Measurements from ENCODE around the gene LDLRAP1.
"Not testable (repeated sequence)": the region's sequence is repeated elsewhere in the genome, so short reads cannot be mapped to it uniquely, and the experiment has no call there.

LDLRAP1 gene

DNA sequence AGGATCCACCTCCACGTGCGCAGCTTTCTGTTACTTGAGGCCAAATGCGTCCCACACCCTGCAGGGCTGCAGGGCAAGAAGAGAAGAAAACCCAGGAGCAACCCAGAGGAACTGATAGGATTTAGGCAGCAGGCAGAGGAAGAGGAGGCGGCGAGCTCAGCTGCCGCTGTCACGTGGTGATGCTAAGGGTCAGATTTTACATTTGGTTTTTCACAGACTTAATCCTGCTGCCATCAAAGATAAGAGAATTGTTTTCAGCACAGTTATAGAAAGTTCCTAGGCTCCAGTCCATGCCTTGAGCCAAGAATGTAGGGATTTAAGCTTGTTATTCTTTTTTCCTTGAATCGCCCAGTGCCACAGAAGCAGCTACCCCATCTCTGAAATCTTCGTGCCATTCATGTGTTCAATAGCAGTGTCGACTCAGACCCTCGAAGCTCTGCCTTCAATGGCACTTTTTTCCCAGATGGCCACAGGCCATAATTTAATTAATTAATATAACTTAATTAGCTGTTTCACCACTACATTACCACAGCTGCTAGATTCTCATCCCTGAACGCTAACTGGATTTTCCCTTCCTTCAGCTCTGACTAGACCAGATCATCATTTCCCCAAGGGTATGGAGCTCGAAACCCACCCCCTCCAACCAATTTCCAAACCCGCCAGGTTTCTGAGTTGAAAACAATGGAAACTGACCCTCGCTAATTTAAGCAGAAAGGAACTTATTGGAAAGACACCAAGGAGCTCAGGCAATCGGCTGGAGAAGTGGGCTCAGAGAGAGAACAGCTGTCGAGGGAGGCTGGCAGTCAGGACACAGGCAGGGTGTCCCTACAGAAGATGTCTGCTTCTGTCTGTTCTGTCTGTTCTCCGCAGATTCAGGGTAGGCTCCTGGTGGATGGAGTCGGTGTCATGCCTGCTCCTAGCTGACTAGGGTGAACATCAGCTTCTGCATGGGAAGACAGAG lies 36.2 kb downstream of the LDLRAP1 start:
- DNase-seq = no peak

DNA sequence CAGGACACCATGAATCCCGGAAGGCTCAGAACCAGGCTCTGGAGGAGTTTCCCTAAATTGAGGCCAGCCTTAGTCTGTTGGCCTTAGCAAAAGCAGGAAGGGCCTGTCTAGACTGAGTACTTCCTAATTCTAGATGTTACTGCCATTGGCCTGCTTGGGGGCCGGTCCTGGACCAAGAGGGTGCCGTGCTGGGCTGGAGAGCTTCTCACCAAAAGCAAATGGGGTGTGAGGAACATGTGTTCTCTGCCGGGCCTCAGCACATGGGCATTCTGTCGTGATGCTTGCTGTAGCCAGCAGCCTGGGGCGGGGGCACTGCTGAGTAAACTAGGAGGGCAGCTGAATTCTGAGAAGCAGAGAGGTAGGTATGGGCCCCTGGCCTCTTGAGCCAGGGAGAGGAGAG lies 37.5 kb downstream of the LDLRAP1 start:
- peak in 1 of 2 experiments; percentile 6 for DNase-seq

DNA sequence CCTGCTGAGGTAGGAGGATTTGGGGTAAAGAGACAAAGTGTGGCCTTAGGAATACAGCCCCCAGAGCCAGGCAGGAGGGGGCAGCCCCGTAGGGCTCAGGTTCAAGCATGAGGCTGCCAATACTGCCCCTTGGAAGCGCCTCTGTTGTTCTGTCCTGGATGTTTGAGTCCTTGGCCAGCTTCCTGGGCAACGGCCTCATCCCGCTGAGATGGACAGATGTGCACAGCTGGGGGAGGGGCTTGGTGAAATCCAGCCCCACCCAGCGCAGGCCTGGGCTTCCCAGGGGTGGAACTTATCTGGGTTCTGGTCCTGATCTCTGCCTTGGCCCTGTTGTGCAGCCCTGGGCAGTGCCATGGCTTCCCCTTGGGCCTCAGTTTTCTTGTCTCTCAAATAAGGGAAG lies 38.4 kb downstream of the LDLRAP1 start:
- DNase-seq = no peak

DNA sequence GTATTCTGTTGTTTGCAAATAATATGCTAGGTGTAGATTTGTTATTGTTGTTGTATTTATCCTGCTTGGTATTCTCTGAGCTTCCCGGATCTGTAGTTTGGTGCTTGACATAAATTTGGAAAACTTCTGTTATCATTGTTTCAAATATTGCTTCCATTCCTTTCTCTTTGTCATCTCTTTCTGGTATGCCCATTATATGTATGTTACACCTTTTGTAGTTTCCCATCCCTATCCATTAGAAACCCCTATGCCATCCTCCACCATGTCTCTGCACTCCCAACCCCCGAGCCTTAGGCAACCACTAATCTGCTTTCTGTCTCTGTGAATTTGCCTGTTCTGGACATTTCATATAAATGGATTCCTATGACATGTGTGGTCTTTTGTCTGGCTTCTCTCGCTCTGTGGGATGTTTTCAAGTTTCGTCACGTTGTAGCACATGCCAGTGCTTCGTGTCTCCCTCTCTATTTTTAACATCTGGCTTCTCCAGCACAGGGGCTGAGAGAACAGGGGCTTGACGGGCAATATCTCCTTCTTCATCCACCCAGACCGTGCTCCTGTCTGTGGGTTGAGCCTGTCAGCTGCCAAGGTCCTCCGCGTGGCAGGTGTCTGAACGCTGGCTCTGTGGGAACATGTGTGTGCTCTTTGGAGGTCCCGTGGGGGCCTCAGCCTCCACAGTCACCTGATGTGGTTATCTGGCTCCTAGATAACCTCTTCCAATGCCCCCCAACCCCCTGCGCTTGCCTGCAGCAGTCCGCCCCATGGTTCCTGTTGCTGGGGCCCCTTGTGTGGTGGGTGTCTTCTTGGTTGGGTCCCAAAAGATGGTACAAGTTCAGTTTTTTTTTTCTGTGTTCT lies 40.3 kb downstream of the LDLRAP1 start:
- no peak for DNase-seq

DNA sequence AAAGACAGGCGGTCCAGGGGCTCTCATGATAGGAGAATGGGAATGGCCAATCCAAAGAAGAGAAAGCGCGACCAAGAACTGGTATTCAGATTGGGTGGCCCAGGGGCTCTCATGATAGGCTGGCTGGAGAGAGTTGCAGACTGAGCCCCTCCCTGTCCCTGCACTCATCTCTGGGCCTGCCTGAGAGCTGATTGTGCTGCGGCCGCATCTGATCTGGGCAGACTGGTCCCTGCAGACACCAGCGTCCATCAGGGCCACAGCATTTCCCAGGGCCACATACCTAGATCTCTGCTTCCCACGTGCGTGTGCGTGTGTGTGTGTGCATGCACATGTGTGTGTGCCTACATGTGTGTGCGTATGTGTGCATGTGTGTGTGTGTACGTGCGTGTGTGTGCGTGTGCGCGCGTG lies 42.8 kb downstream of the LDLRAP1 start:
- no peak for DNase-seq

DNA sequence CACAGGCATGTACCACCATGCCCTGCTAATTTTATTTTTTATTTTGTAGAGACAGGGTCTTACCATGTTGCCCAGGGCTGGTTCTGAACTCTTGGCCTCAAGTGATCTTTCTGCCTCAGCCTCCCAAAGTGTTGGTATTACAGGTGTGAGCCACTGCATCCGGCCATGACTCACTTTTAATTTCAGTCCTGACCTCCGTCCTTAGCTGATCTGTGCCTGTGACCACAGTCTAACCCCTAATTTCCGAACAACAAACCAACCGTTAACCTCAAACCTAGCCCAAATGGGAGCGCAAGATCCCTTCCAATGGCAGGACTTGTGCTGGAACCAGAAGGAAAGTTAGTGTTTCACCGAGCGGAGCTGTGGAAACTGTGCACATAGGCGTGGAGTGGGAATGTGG lies 43.9 kb downstream of the LDLRAP1 start:
- DNase-seq = no peak

DNA sequence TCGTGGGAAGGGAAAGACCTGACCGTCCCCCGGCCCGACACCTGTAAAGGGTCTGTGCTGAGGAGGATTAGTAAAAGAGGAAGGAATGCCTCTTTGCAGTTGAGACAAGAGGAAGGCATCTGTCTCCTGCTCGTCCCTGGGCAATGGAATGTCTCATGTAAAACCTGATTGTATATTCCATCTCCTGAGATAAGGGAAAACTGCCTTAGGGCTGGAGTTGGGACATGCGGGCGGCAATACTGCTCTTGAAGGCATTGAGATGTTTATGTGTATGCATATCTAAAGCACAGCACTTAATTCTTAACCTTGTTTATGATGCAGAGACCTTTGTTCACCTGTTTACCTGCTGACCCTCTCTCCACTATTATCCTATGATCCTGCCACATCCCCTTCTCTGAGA lies 44.8 kb downstream of the LDLRAP1 start:
- DNase-seq = not testable (repeated sequence)

DNA sequence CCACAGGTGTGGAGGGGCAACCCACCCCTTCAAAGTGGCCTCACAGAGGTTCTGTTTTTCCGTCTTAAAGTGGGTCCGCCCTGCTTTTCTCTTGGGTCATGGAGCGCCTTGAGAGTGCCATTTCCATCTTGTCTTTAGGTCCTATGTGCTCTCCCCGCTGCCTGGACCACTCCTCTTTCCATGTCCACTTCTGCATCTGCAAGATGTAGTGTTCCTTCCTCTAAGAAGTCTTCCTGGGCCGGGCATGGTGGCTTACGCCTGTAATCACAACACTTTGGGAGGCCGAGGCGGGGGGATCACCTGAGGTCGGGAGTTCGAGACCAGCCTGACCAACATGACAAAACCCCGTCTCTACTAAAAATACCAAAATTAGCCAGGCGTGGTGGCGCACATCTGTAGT lies 45.4 kb downstream of the LDLRAP1 start:
- not testable (repeated sequence) for DNase-seq

DNA sequence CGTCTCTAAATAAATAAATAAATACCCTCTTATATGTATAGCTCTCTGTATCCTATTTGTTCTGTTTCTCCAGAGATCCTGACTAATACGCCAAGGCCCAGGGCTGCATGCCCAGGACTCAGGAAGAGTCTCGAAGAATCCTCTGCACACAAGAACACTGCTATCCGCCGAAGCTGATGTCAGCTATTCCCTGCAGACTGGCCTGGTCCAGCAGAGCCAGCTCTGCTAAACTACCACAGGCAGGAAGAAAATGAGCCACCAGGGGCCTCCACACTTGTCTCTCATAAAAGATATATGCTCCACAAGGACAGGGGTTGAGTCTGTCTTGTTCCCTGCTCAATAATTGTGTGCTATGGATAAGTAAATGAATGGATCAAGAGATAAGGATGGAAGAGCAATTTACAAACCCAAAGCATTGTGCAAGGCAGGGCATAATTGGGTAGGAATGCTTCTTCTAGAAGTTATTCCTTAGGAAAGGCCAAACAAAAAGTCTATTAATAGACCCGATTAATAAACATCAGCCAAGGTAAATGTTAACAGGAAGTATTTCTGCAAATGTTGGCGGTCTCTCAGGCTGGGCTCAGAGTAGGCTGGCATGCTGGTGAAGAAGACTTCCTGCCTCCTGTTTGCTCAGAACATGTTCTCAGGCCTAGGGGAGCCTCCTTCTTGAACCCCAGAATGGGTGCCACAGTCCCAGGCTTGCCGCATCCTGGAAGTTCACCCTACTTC lies 46.9 kb downstream of the LDLRAP1 start:
- no peak for DNase-seq

DNA sequence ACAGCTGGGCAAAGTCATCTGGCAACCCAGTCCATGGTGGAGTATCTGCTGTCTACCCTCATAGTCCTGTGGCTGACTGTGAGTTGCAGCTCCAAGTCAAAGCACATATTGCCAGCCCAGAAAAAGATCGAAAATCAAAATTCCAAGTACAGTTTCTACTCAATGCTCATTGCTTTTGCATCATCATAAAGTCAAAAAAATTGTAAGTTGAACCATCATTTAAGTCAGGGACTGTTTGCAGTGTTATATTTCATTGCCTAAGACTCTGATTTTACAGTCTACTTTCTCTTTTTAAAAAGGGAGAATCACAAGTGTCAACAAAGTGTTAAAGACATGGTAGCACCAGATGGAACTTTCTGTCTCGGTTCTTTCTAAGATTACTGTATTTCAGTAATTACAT lies 50.5 kb downstream of the LDLRAP1 start:
- no peak for DNase-seq

DNA sequence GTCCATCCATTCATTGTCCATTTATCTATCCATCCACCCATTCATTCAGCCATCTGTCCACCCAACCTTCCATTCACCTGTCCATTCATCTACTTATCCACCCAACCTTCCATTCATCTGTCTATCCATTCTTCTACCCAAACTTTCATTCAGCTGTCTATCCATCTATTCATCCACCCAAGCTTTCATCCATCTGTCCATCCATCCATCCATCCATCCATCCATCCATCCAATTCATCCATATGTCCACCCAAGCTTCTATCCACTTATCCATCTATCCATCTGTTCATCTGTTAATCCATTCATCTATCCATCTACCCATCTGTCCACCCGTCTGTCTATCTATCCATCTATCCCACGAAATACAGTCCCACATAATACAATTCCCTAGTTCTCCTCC lies 51.6 kb downstream of the LDLRAP1 start:
- no peak for DNase-seq

DNA sequence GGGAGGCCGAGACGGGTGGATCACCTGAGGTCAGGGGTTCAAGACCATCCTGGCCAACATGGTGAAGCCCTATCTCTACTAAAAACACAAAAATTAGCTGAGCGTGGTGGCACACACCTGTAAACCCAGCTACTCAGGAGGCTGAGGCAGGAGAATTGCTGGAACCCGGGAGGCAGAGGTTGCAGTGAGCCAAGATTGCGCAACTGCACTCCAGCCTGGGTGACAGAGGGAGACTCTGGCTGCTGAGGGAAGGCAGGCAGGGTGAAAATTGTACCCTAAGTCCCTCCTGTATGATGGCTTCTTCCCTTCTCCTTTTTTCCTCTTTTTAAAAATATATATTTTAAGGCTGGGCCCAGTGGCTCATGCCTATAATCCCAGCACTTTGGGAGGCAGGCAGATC lies 53.2 kb downstream of the LDLRAP1 start:
- DNase-seq = not testable (repeated sequence)

DNA sequence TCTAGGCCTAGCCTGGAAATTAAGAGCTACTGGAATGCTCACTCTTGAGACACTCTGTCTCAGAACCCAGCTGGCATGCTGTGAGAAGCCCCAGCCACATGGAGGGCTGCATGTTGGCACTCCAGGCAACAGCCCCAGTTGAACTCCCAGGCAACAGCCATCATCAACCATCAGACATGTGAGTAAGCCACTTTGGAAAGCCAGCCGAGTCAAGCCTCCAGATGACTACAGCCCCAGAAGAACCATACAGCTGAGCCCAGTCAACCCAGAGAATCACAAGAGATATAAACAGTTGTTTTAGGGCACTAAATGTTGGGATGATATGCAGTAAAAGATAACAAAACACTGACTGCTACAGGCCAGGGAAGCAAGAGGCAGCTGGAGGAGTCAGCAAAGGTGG lies 55.5 kb downstream of the LDLRAP1 start:
- DNase-seq = no peak

DNA sequence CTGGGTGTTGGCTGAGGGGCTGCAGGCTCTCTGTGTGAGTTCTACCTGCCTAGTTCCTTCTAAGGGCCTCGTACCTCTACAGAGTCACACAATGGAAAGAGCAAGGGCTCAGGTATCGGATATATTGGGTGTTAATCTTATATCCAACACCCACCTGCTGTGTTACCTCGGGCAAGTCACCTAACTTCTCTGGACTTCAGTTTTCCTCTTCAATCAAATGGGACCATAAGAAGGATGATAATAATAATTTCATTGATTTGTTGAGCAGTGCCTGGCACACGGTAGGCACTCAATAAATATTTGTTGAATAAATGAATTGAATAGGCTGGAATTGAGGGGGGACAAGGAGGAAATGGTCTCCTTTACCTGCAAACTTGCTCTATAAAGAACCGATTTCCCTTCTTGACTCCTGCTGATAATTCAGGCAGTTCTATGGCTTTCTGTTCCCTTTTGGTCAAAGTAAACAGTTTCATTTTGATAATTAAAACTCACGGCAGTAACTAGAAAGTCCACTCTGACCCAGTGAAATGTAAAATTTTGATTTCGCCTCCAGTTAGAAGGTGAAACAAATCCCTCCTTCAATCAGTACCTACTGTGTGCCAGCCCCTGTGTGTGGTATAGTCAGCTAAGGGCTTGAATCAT lies 56.7 kb downstream of the LDLRAP1 start:
- DNase-seq = no peak

DNA sequence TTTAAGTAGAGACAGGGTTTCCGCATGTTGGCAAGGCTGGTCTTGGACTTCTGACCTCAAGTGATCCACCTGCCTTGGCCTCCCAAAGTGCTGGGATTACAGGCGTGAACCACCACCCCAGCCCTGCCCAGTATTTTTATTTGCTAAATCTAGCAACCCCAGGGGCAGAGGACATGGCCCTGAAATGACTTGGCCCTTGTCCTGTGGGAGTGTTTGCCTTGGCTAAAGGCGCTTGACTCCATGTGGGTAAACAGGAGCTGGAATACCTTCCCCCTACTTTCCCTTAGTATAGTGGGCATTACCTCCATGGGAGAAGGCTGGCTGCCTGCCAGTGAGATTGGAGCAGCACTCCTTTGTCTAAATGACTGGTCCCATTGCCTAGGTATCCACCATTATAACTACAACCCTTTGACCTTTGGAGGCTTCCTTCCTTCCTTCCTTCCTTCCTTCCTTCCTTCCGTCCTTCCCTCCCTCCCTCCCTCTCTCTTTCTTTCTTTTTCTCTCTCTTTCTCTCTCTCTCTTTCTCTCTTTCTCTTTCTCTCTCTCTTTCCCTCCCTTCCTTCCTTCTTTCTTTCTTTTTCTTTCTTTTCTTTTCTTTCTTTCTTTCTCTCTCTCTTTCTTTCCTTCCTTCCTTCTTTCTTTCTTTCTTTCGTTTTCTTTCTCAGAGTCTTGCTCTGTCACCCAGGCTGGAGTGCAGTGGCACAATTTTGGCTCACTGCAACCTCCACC lies 57.7 kb downstream of the LDLRAP1 start:
- not testable (repeated sequence) for DNase-seq

DNA sequence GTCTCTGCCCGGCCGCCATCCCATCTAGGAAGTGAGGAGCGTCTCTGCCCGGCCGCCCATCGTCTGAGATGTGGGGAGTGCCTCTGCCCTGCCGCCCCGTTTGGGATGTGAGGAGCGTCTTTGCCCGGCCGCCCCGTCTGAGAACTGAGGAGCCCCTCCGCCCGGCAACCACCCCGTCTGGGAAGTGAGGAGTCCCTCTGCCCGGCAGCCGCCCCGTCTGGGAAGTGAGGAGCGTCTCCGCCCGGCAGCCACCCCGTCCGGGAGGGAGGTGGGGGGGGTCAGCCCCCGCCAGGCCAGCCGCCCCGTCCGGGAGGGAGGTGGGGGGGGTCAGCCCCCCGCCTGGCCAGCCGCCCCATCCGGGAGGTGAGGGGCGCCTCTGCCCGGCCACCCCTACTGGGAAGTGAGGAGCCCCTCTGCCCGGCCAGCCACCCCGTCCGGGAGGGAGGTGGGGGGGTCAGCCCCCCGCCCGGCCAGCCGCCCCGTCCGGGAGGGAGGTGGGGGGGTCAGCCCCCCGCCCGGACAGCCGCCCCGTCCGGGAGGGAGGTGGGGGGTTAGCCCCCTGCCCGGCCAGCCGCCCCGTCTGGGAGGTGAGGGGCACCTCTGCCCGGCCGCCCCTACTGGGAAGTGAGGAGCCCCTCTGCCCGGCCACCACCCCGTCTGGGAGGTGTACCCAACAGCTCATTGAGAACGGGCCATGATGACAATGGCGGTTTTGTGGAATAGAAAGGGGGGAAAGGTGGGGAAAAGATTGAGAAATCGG lies 60.6 kb downstream of the LDLRAP1 start:
- not testable (repeated sequence) for DNase-seq

DNA sequence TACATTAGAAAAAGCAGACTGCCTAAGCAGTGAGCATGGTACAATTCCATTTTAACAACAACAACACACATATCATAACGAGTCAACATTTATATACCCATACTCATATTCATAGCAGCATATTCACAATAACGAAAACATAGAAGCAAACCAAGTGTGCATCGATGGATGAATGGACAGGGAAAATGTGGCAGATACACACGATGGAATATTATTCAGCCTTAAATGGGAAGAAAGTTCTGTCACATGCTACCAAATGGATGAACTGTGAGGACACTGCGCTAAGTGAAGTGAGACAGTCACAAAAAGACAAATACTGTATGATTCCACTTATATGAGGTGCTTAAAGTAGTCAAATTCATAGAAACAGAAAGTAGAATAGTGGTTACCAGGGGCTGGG lies 63.7 kb downstream of the LDLRAP1 start:
- DNase-seq = no peak

DNA sequence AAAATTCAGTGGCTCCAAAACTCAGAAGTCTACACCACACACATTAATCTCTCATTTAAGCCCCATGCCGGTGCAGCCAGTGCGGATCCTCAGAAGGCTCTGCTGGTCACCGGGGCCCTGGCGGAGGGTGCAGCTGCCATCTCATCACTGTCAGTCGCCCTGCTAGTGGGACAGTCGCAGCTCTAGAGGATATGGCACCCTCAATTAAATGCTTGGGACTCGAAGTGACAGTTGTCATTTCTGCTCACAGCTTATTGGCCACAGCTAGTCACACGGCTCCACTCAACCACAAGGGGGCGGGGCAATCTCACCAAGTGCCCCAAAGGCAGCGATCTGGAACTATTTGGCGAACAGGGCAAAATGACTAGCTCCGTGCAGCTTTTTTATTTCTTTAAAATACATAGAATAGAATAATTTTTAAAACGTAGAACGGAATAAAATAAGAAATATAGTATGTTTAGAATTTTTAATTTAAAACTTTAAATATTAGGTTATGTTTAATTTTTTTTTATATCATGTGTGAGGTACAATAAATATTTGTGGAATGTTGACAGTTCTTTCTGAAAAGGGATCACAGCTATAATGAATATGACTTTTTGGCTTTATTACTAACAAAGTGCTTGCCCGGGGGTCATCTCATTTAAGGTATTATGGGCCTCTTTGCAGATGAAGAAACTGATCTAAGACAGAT lies 65.2 kb downstream of the LDLRAP1 start:
- peak; percentile 77 to 89 for DNase-seq

DNA sequence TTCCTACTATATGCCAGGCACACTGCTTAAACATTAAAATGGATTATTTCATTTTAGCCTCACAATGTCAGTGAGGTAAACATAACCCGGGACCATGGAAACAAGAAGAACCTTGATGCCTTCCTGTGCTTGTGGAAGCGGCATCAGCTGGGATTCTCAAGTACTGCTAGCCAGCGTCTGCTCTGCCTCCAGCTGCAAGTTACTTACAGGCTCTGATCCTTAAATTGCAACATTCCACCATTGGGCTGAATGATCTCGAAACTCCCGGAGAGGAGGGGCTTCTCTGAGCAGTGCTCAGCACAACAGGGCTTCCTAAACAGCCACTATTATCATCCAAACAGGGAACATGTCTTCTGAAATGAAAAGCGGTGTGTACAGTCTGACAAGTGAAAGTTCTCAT lies 66.5 kb downstream of the LDLRAP1 start:
- DNase-seq = no peak

Data from AML-193 (cell line).